ENCODE results near the gene SLX1A. TPM values are rescaled to one million over a fixed set of nuclear protein-coding genes. Genes with fewer than 3 reads are reported as not detected.
"Not testable (repeated sequence)": the region's sequence is repeated elsewhere in the genome, so short reads cannot be mapped to it uniquely, and the experiment has no call there.

Gene SLX1A
- total and polyA plus RNA-seq, 5 donors from 2014 or later: 50.3 to 136 (median 100) TPM

DNA sequence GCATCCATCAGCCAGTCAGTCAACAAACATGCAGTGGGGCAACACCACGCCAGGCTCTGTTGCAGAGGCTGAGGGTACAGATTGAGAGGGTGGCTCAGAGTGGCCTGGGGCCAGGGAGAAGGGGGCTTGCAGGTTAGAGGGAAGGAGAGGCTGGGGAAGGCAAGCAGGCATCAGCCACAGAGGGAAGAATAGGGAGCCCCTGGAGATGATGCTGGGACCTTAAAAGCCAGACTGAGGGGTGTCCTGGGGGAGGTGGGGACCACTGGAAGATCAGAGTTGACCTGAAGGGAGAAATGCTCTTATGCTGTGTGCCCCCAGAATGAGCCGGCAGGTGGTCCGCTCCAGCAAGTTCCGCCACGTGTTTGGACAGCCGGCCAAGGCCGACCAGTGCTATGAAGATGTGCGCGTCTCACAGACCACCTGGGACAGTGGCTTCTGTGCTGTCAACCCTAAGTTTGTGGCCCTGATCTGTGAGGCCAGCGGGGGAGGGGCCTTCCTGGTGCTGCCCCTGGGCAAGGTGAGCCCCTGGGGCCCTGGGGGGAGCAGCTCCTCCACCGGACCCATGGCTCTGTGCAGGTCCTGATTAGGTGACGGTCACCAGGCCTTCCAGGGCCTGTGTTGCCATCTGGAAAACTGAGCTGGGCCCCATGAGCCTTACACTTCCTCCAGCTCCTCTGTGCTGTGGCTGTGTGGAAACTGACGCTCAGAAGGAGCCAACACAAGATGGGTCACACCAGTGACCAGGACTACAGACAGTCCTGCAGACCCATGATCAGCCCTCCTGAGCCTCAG, 8.6 kb upstream of the SLX1A start:
- Mint-ChIP-seq H3K9me3 (no peaks in the 10 kb centered on the region), H3K27me3 (peaks cover 7% of the 10 kb centered on the region), H3K4me3 (peak overlapping the region; percentile 99 to 100 (median 99)), H3K27ac (peak overlapping the region; percentile 97 to 99 (median 98)), H3K4me1 (peaks cover 4 to 40% (median 21%) of the 10 kb centered on the region in 4 donors), H3K36me3 (peaks cover 24% of the 10 kb centered on the region)
- Histone ChIP-seq H3K36me3 (ENCODE audit: control insufficient read depth, insufficient read depth, low read length) (peaks cover 22% of the 10 kb centered on the region), H3K27ac (ENCODE audit: insufficient read depth, low read length, poor library complexity, severe bottlenecking) (peak overlapping the region; percentile 90), H3K27me3 (ENCODE audit: control insufficient read depth, insufficient read depth, low read length) (no peaks in the 10 kb centered on the region), H3K9me3 (ENCODE audit: control insufficient read depth in 2 of 2, low read length in 2 of 2) (no peaks in the 10 kb centered on the region), H3K4me1 (ENCODE audit: control insufficient read depth, insufficient read depth, low read length, poor library complexity, severe bottlenecking) (peaks cover 51% of the 10 kb centered on the region), H3K4me3 (ENCODE audit: low read depth, low read length) (peak overlapping the region; percentile 83)
- ATAC-seq (ENCODE audit: low read depth in 2 of 2) (no peak), DNase-seq (peak in 1 of 3 donors; percentile 13)

DNA sequence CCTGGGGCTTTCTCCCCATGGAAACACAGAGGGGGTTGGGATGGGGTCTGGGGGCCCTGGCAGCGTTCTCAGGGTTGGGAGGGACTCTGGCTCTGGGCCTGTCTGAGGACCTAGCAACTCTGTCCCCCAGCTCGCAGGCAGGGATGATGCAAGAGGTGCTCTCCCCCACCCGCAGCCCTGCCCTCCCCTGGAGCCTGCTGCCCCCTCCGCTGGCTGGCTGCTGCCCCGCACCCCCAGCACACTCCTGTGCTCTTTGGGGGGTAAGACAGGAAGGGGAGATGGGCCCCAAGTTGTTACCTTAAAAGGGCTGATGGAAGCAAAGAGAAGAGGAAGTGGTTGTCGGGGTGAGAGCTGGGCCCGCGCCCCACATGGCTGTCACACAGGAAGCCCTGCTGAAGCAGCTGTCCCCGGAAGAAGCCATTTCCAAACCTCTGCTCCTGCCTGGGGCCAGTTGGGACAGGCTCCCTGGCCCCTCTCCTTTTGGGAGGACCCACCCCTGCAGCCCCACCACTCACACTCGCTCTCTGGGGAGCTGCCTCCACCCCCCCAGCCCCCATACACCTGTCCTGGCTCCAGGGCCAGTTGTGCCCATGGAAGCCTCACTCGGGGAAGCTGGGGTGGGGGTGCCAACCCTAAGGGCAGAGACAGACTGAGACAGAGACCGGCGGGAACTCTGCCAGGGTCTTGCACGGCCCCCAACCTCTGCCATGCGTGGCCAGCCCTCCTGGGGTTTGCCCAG, 7.8 kb upstream of the SLX1A start:
- no peaks in the 10 kb centered on the region for H3K27me3 ChIP-seq (ENCODE audit: control insufficient read depth, insufficient read depth, low read length)
- H3K4me1 ChIP-seq (ENCODE audit: control insufficient read depth, insufficient read depth, low read length, poor library complexity, severe bottlenecking): peaks cover 51% of the 10 kb centered on the region
- H3K9me3 Mint-ChIP-seq: no peaks in the 10 kb centered on the region
- DNase-seq (peak; percentile 71 to 98 (median 91)), ATAC-seq (ENCODE audit: low read depth in 2 of 2) (peak; percentile 57 to 62)
- H3K36me3 ChIP-seq (ENCODE audit: control insufficient read depth, insufficient read depth, low read length): peaks cover 22% of the 10 kb centered on the region
- H3K4me1 Mint-ChIP-seq: peaks cover 4 to 36% (median 19%) of the 10 kb centered on the region in 4 donors
- H3K27ac ChIP-seq (ENCODE audit: insufficient read depth, low read length, poor library complexity, severe bottlenecking): peak overlapping the region; percentile 90
- H3K4me3 ChIP-seq (ENCODE audit: low read depth, low read length): peak overlapping the region; percentile 83
- peak overlapping the region; percentile 97 to 99 (median 98) for H3K27ac Mint-ChIP-seq
- H3K36me3 Mint-ChIP-seq: peaks cover 24% of the 10 kb centered on the region
- peaks cover 7% of the 10 kb centered on the region for H3K27me3 Mint-ChIP-seq
- peak overlapping the region; percentile 99 to 100 (median 99) for H3K4me3 Mint-ChIP-seq
- no peaks in the 10 kb centered on the region for H3K9me3 ChIP-seq (ENCODE audit: control insufficient read depth in 2 of 2, low read length in 2 of 2)

DNA sequence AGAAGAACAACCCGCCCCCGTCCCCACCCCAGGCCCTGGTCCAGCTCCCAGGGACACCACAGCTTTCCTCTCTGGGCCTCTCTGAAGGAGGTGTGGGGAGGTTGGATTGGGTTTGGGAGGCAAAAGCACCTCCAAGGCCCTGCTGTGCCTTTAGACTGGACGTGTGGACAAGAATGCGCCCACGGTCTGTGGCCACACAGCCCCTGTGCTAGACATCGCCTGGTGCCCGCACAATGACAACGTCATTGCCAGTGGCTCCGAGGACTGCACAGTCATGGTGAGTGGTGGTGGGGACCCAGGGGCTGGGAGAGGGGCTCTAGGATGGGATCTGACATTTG, 7.3 kb upstream of the SLX1A start:
- peak overlapping the region; percentile 90 for H3K27ac ChIP-seq (ENCODE audit: insufficient read depth, low read length, poor library complexity, severe bottlenecking)
- peak overlapping the region; percentile 95 to 99 (median 97) for H3K27ac Mint-ChIP-seq
- no peaks in the 10 kb centered on the region for H3K9me3 Mint-ChIP-seq
- H3K4me1 ChIP-seq (ENCODE audit: control insufficient read depth, insufficient read depth, low read length, poor library complexity, severe bottlenecking): peaks cover 51% of the 10 kb centered on the region
- no peak for ATAC-seq (ENCODE audit: low read depth in 2 of 2)
- H3K36me3 Mint-ChIP-seq: peaks cover 24% of the 10 kb centered on the region
- H3K4me3 ChIP-seq (ENCODE audit: low read depth, low read length): peak overlapping the region; percentile 62
- peaks cover 22% of the 10 kb centered on the region for H3K36me3 ChIP-seq (ENCODE audit: control insufficient read depth, insufficient read depth, low read length)
- peaks cover 4 to 34% (median 17%) of the 10 kb centered on the region in 4 donors for H3K4me1 Mint-ChIP-seq
- no peaks in the 10 kb centered on the region for H3K9me3 ChIP-seq (ENCODE audit: control insufficient read depth in 2 of 2, low read length in 2 of 2)
- H3K4me3 Mint-ChIP-seq: peak overlapping the region; percentile 99 to 100 (median 99)
- DNase-seq: no peak
- H3K27me3 ChIP-seq (ENCODE audit: control insufficient read depth, insufficient read depth, low read length): no peaks in the 10 kb centered on the region
- peaks cover 7% of the 10 kb centered on the region for H3K27me3 Mint-ChIP-seq

DNA sequence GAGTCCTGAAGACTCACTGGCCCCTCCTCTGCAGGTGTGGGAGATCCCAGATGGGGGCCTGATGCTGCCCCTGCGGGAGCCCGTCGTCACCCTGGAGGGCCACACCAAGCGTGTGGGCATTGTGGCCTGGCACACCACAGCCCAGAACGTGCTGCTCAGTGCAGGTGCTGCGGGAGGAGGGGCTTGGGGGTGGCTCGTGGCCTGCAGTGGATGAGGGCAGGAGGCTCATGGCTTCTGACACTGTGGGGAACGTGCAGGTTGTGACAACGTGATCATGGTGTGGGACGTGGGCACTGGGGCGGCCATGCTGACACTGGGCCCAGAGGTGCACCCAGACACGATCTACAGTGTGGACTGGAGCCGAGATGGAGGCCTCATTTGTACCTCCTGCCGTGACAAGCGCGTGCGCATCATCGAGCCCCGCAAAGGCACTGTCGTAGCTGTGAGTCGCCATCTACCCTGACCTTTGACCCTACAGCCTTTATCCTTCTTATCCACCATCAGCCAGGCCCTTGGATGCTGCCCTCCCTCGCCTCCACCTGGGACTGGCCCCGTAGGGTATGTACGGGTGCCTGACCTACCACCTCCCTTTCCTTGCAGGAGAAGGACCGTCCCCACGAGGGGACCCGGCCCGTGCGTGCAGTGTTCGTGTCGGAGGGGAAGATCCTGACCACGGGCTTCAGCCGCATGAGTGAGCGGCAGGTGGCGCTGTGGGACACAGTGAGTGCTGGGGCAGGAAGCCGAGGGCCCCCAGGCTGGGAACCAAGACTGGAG, 6.7 kb upstream of the SLX1A start:
- peak; percentile 77 to 90 (median 85) for DNase-seq
- Mint-ChIP-seq H3K9me3 (no peaks in the 10 kb centered on the region), H3K4me3 (peak overlapping the region; percentile 99 to 100 (median 99)), H3K27ac (peak overlapping the region; percentile 95 to 99 (median 97)), H3K27me3 (peaks cover 7% of the 10 kb centered on the region), H3K36me3 (peaks cover 24% of the 10 kb centered on the region), H3K4me1 (peaks cover 4 to 31% (median 15%) of the 10 kb centered on the region in 4 donors)
- no peaks in the 10 kb centered on the region for H3K27me3 ChIP-seq (ENCODE audit: control insufficient read depth, insufficient read depth, low read length)
- no peaks in the 10 kb centered on the region for H3K9me3 ChIP-seq (ENCODE audit: control insufficient read depth in 2 of 2, low read length in 2 of 2)
- H3K27ac ChIP-seq (ENCODE audit: insufficient read depth, low read length, poor library complexity, severe bottlenecking): peak overlapping the region; percentile 90
- H3K36me3 ChIP-seq (ENCODE audit: control insufficient read depth, insufficient read depth, low read length): peaks cover 22% of the 10 kb centered on the region
- H3K4me3 ChIP-seq (ENCODE audit: low read depth, low read length): peak overlapping the region; percentile 62
- peaks cover 49% of the 10 kb centered on the region for H3K4me1 ChIP-seq (ENCODE audit: control insufficient read depth, insufficient read depth, low read length, poor library complexity, severe bottlenecking)
- peak; percentile 13 for ATAC-seq (ENCODE audit: low read depth in 2 of 2)

DNA sequence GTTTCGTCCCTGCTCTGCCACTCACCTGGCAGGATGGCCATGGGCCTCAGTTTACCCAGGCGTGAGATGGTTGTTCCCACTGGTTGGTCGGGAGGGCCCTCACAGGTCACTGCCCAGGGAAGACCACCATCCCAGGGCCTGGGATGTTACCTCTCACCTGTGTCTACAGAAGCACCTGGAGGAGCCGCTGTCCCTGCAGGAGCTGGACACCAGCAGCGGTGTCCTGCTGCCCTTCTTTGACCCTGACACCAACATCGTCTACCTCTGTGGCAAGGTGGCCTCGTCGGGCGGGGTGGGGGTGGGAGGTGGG, 6.2 kb upstream of the SLX1A start:
- H3K4me3 ChIP-seq (ENCODE audit: low read depth, low read length): peak overlapping the region; percentile 62
- H3K9me3 ChIP-seq (ENCODE audit: control insufficient read depth in 2 of 2, low read length in 2 of 2): no peaks in the 10 kb centered on the region
- peaks cover 44% of the 10 kb centered on the region for H3K4me1 ChIP-seq (ENCODE audit: control insufficient read depth, insufficient read depth, low read length, poor library complexity, severe bottlenecking)
- peaks cover 22% of the 10 kb centered on the region for H3K36me3 ChIP-seq (ENCODE audit: control insufficient read depth, insufficient read depth, low read length)
- peak overlapping the region; percentile 95 to 99 (median 97) for H3K27ac Mint-ChIP-seq
- H3K27ac ChIP-seq (ENCODE audit: insufficient read depth, low read length, poor library complexity, severe bottlenecking): peak overlapping the region; percentile 90
- H3K4me3 Mint-ChIP-seq: peak overlapping the region; percentile 99 to 100 (median 99)
- ATAC-seq (ENCODE audit: low read depth in 2 of 2) (no peak), DNase-seq (no peak)
- H3K36me3 Mint-ChIP-seq: peaks cover 24% of the 10 kb centered on the region
- H3K27me3 ChIP-seq (ENCODE audit: control insufficient read depth, insufficient read depth, low read length): no peaks in the 10 kb centered on the region
- peaks cover 1 to 26% (median 11%) of the 10 kb centered on the region in 4 donors for H3K4me1 Mint-ChIP-seq
- H3K9me3 Mint-ChIP-seq: no peaks in the 10 kb centered on the region
- H3K27me3 Mint-ChIP-seq: peaks cover 7% of the 10 kb centered on the region

DNA sequence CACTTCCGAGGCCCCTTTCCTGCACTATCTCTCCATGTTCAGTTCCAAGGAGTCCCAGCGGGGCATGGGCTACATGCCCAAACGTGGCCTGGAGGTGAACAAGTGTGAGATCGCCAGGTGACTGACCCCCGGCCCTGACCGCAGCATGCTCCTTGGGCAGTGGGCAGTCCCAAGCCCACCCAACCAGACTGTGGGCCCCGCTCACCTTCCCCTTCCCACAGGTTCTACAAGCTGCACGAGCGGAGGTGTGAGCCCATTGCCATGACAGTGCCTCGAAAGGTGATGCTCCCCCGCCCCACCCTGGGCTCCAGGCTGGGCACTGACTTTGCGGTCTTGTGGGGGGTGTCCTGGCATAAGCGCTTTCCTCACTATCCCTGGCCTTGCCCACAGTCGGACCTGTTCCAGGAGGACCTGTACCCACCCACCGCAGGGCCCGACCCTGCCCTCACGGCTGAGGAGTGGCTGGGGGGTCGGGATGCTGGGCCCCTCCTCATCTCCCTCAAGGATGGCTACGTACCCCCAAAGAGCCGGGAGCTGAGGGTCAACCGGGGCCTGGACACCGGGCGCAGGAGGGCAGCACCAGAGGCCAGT, 5.6 kb upstream of the SLX1A start:
- H3K27ac ChIP-seq (ENCODE audit: insufficient read depth, low read length, poor library complexity, severe bottlenecking): peak overlapping the region; percentile 90
- no peak for ATAC-seq (ENCODE audit: low read depth in 2 of 2)
- Mint-ChIP-seq H3K36me3 (peaks cover 24% of the 10 kb centered on the region), H3K4me3 (peak overlapping the region; percentile 33 to 99 (median 50)), H3K9me3 (no peaks in the 10 kb centered on the region), H3K27me3 (peaks cover 7% of the 10 kb centered on the region), H3K4me1 (peaks cover 0 to 23% (median 11%) of the 10 kb centered on the region in 4 donors), H3K27ac (peak overlapping the region in 2 of 3 donors; percentile 32 to 97)
- peaks cover 40% of the 10 kb centered on the region for H3K4me1 ChIP-seq (ENCODE audit: control insufficient read depth, insufficient read depth, low read length, poor library complexity, severe bottlenecking)
- H3K9me3 ChIP-seq (ENCODE audit: control insufficient read depth in 2 of 2, low read length in 2 of 2): no peaks in the 10 kb centered on the region
- H3K4me3 ChIP-seq (ENCODE audit: low read depth, low read length): no peak overlapping the region
- no peaks in the 10 kb centered on the region for H3K27me3 ChIP-seq (ENCODE audit: control insufficient read depth, insufficient read depth, low read length)
- DNase-seq: no peak
- peaks cover 22% of the 10 kb centered on the region for H3K36me3 ChIP-seq (ENCODE audit: control insufficient read depth, insufficient read depth, low read length)

DNA sequence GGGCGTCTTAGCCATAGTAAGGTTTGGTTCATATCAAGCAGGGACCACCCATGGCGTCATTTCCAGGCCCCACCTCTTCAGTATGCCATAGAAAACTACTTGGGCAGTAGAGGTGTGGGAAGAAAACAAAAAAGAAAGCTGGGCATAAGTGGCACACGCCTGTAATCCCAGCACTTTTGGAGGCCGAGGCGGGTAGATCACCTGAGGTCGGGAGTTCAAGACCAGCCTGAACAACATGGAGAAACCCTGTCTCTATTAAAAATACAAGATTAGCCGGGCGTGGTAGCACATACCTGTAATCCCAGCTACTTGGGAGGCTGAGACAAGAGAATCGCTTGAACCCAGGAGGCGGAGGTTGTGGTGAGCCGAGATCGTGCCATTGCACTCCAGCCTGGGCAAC, 2.5 kb upstream of the SLX1A start:
- H3K36me3 Mint-ChIP-seq; H3K9me3 Mint-ChIP-seq; ATAC-seq (ENCODE audit: low read depth in 2 of 2); DNase-seq; H3K9me3 ChIP-seq (ENCODE audit: control insufficient read depth in 2 of 2, low read length in 2 of 2); H3K27ac Mint-ChIP-seq; H3K4me3 Mint-ChIP-seq; H3K27ac ChIP-seq (ENCODE audit: insufficient read depth, low read length, poor library complexity, severe bottlenecking); H3K27me3 Mint-ChIP-seq; H3K4me3 ChIP-seq (ENCODE audit: low read depth, low read length); H3K27me3 ChIP-seq (ENCODE audit: control insufficient read depth, insufficient read depth, low read length): not testable (repeated sequence)
- Histone ChIP-seq H3K36me3 (ENCODE audit: control insufficient read depth, insufficient read depth, low read length) (peaks cover 16% of the 10 kb centered on the region), H3K4me1 (ENCODE audit: control insufficient read depth, insufficient read depth, low read length, poor library complexity, severe bottlenecking) (peaks cover 23% of the 10 kb centered on the region)
- peaks cover 0 to 18% (median 9%) of the 10 kb centered on the region in 4 donors for H3K4me1 Mint-ChIP-seq
